NCI-H446 treated with DMSO at 0.1 percent for 48 hours (cell line): ENCODE data around the gene CAV2.

Experiments used
- DNase-seq: peaks from one replicate; lab custom pipeline; 2025; lab: John Stamatoyannopoulos, UW

Gene CAV2

GRCh38 chr7:116495736-116496135 is 3.8 kb upstream of the CAV2 start:
- DNase-seq = no peak

GRCh38 chr7:116496653-116497052 is 2.9 kb upstream of the CAV2 start:
- DNase-seq = no peak

- no peak for DNase-seq
Observed at GRCh38 chr7:116497708-116498107, 1.8 kb upstream of the CAV2 start.

GRCh38 chr7:116500078-116500853 is 728 bp downstream of the CAV2 start:
- DNase-seq = no peak

GRCh38 chr7:116501425-116502167 is 2.1 kb downstream of the CAV2 start:
- no peak for DNase-seq

GRCh38 chr7:116502201-116503096 is 2.9 kb downstream of the CAV2 start:
- DNase-seq = no peak

GRCh38 chr7:116503835-116504234 is 4.3 kb downstream of the CAV2 start:
- DNase-seq = no peak

GRCh38 chr7:116505278-116505677 is 5.7 kb downstream of the CAV2 start:
- no peak for DNase-seq

- DNase-seq = no peak
Observed at GRCh38 chr7:116505823-116506222, 6.3 kb downstream of the CAV2 start.

- DNase-seq = no peak
Observed at GRCh38 chr7:116509982-116510579, 10.5 kb downstream of the CAV2 start.

GRCh38 chr7:116510795-116511194 is 11.3 kb downstream of the CAV2 start:
- no peak for DNase-seq

- no peak for DNase-seq
Observed at GRCh38 chr7:116511552-116512519, 12.3 kb downstream of the CAV2 start.

GRCh38 chr7:116512520-116513188 is 13.1 kb downstream of the CAV2 start:
- DNase-seq = no peak

- no peak for DNase-seq
Observed at GRCh38 chr7:116515584-116515983, 16.0 kb downstream of the CAV2 start.

GRCh38 chr7:116516324-116516723 is 16.8 kb downstream of the CAV2 start:
- DNase-seq = no peak

GRCh38 chr7:116517626-116518025 is 18.1 kb downstream of the CAV2 start:
- DNase-seq = no peak

- no peak for DNase-seq
Observed at GRCh38 chr7:116518961-116519360, 19.4 kb downstream of the CAV2 start.

GRCh38 chr7:116521046-116521664 is 21.6 kb downstream of the CAV2 start:
- DNase-seq = no peak

- DNase-seq = no peak
Observed at GRCh38 chr7:116522247-116522646, 22.7 kb downstream of the CAV2 start.

GRCh38 chr7:116524221-116524608 is 24.7 kb downstream of the CAV2 start:
- no peak for DNase-seq
